GM21528 (cell line): Measurements from ENCODE around the gene MXD4.
A peak's percentile ranks its signal among the peaks of the same experiment; 100 is the strongest.

ENCODE experiments used
- ATAC-seq: cut with Tn5 transposase; IDR thresholded peaks from one replicate; pipeline ENCODE4 v1.9.1; 2021; ENCODE audit warnings: mild to moderate bottlenecking, moderate library complexity; ENCODE audit not compliant: unreplicated experiment, low FRiP score

Gene MXD4

DNA sequence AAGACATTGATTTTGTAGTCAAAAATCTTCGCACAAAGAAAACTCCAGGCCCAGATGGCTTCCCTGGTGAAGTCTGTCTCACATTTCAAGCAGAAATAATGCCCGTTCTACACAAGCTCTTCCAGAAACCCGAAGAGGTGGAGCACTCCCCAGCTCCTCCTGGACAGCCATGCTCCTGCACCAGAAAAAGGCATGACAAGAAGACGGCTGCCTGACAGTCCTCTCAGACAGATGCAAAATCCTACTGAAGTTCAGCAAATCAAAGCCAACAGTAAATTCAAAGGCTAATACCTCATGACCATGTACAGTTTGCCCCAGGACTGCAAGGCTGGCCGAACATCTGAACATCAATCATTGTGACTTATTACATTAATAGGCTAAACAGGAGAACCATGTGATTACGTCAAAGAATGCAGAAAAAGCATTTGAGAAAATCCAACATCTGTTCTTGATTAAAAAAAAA, 30.8 kb upstream of the MXD4 start:
- no peak for ATAC-seq

- ATAC-seq = no peak
Observed at GRCh38 chr4:2291705-2292645, 30.1 kb upstream of the MXD4 start.

- ATAC-seq = no peak
Observed at GRCh38 chr4:2290974-2291704, 29.2 kb upstream of the MXD4 start.

DNA sequence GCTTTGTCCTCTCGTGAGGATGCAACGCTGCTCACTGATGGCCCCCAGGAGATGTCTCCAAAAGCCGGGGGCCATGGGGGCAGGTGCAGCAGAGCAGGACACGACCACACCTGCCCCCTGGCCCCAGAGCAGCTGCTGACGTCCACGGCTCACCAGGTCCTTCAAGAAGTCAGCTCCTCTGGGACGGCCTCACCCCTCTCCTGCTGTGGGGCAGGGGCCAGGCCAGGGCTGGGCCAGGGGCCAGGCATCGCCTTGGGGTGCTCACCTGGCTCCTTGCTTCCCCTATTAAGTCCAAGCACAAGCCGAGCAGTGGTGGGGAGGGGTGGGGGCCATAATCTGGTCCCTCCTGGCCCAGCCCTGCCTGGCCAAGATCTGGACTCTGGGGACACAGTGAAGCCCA, 28.6 kb upstream of the MXD4 start:
- no peak for ATAC-seq

DNA sequence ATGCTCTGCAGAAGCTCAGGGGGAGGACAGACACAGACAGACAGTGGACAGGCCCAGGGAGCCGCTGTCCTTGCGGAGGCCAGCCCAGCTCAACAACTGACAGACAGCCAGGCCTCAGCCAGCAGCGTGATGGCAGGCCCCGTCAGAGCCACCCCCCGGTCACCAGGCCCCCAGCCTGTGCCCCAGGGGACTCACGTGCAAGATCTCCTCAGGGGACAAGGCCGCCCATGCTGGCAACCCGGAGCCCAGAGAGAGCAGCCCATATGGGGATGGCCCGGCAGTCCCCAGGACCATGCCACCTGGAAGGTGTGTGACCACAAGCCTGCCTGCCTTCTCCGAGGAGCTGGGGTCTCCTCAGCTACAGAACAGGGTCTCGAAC, 28.0 kb upstream of the MXD4 start:
- no peak for ATAC-seq

- ATAC-seq = no peak
Observed at GRCh38 chr4:2289311-2289954, 27.5 kb upstream of the MXD4 start.

- ATAC-seq = no peak
Observed at GRCh38 chr4:2288051-2288541, 26.2 kb upstream of the MXD4 start.

DNA sequence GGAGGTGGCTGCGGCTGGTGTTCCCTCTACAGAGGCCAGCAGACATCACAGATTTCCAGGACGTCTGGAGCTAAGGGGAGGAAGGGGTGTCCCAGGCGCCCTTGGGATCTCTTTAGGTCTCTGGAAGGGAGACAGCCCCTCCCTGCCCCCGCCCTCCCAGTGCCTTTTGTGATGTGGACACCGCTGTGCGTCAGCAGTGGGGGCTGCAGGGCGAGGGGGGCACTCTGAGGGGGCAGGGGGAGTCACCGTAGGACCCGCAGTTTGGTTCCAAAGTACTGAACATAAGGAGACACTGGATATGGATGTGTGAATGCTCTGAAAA, 25.6 kb upstream of the MXD4 start:
- no peak for ATAC-seq

DNA sequence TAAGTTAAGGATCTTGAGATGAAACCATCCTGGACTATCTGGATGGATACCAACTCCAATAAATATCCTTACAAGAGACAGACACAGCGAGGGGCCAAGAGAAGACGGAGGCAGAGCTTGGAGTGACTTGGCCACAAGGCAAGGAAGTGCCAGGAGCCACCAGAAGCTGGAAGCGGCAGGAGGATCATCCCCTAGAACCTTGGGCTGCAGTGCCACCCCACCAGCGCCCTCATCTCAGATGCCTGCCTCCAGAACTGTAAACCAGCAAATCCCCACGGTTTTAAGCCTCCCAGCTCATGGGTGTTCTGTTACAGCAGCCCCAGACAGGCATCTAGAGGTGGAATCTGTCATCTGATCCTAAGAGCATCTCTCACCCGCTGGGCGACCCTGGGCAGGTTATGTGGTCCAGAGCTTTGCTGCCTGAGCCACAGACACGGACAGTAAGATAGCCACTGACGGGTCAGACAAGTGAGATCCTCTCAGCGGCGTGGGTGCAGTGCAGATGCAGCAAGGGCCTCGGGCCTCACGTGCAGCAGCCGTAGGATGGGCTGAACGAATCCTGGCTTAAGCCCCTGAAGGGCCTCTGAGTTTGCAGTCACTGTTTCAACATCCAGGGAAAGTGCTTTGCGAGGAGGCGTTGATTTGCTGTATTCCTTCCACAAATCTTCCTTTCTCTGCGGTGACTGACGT, 25.1 kb upstream of the MXD4 start:
- no peak for ATAC-seq

- no peak for ATAC-seq
Observed at GRCh38 chr4:2285613-2286381, 23.9 kb upstream of the MXD4 start.

GRCh38 chr4:2284934-2285612, 23.2 kb upstream of the MXD4 start:
- no peak for ATAC-seq

- no peak for ATAC-seq
Observed at GRCh38 chr4:2284161-2284933, 22.4 kb upstream of the MXD4 start.

GRCh38 chr4:2283199-2283711, 21.3 kb upstream of the MXD4 start:
- ATAC-seq = no peak

- peak; percentile 82 for ATAC-seq
Observed at GRCh38 chr4:2281575-2282343, 19.9 kb upstream of the MXD4 start.

GRCh38 chr4:2280531-2281300, 18.8 kb upstream of the MXD4 start:
- ATAC-seq = no peak

GRCh38 chr4:2277956-2278355, 16.0 kb upstream of the MXD4 start:
- no peak for ATAC-seq
